ENCODE data around the gene CYB561.

CYB561 gene

GRCh38 chr17:63448655-63449054 is 2.5 kb upstream of the CYB561 start:
- no peak for DNase-seq (ENCODE audit: low spot score)

- DNase-seq (ENCODE audit: low spot score): no peak
Measured at GRCh38 chr17:63447471-63448009, 1.4 kb upstream of the CYB561 start.

GRCh38 chr17:63446753-63447470 is 806 bp upstream of the CYB561 start:
- peak; percentile 80 for DNase-seq (ENCODE audit: low spot score)

- DNase-seq (ENCODE audit: low spot score): no peak
Measured at GRCh38 chr17:63445571-63445953, 544 bp downstream of the CYB561 start.

GRCh38 chr17:63445065-63445464 is 1.0 kb downstream of the CYB561 start:
- DNase-seq (ENCODE audit: low spot score): no peak

- no peak for DNase-seq (ENCODE audit: low spot score)
Measured at GRCh38 chr17:63444457-63444856, 1.6 kb downstream of the CYB561 start.

- no peak for DNase-seq (ENCODE audit: low spot score)
Measured at GRCh38 chr17:63443053-63443452, 3.1 kb downstream of the CYB561 start.

- DNase-seq (ENCODE audit: low spot score): no peak
Measured at GRCh38 chr17:63442549-63443035, 3.5 kb downstream of the CYB561 start.

GRCh38 chr17:63442074-63442473 is 4.0 kb downstream of the CYB561 start:
- DNase-seq (ENCODE audit: low spot score): no peak

GRCh38 chr17:63441654-63442053 is 4.5 kb downstream of the CYB561 start:
- DNase-seq (ENCODE audit: low spot score): no peak

GRCh38 chr17:63440770-63441335 is 5.3 kb downstream of the CYB561 start:
- DNase-seq (ENCODE audit: low spot score): no peak

GRCh38 chr17:63440127-63440769 is 5.9 kb downstream of the CYB561 start:
- DNase-seq (ENCODE audit: low spot score): no peak

GRCh38 chr17:63439687-63440086 is 6.4 kb downstream of the CYB561 start:
- DNase-seq (ENCODE audit: low spot score): peak; percentile 52

GRCh38 chr17:63438092-63439051 is 7.7 kb downstream of the CYB561 start:
- no peak for DNase-seq (ENCODE audit: low spot score)

- DNase-seq (ENCODE audit: low spot score): no peak
Measured at GRCh38 chr17:63437287-63438091, 8.6 kb downstream of the CYB561 start.

- peak; percentile 63 for DNase-seq (ENCODE audit: low spot score)
Measured at GRCh38 chr17:63436523-63437110, 9.5 kb downstream of the CYB561 start.

- DNase-seq (ENCODE audit: low spot score): no peak
Measured at GRCh38 chr17:63435681-63436522, 10.2 kb downstream of the CYB561 start.

- no peak for DNase-seq (ENCODE audit: low spot score)
Measured at GRCh38 chr17:63434951-63435571, 11.0 kb downstream of the CYB561 start.

Data from kidney capillary endothelial cell (primary cell).